HepG2 (cell line): ENCODE data around the gene CDK5RAP1. TPM values are rescaled to one million over a fixed set of nuclear protein-coding genes. Genes with fewer than 3 reads are reported as not detected.

Experiments used
- CCAR2 ChIP-seq: fragments of 200-400 bp; formaldehyde crosslinking; optimal IDR thresholded peaks from 2 replicates; pipeline ENCODE3; 2018; ENCODE audit warnings: low read depth, mild to moderate bottlenecking, low read length, moderate library complexity
- DMAP1 ChIP-seq: IDR thresholded peaks from 2 replicates; pipeline ENCODE4 v1.6.1; 2016
- HDAC2 ChIP-seq: sonication (generic); formaldehyde crosslinking; IDR thresholded peaks from 2 replicates; pipeline ENCODE4 v1.4.0; 2020; ENCODE audit warnings: missing genetic modification reagents
- MBNL3 ChIP-seq: fragments of 250-450 bp; sonication (Bioruptor Pico); conservative IDR thresholded peaks from 2 replicates; pipeline ENCODE4 v1.8.0; 2022; ENCODE audit warnings: mild to moderate bottlenecking, inconsistent platforms
- MZF1 ChIP-seq: sonication (generic); formaldehyde crosslinking; IDR thresholded peaks from 2 replicates; pipeline ENCODE4 v1.8.1; 2023; ENCODE audit warnings: mild to moderate bottlenecking, missing genetic modification reagents, borderline replicate concordance
- NFE2L2 ChIP-seq: fragments of 150-350 bp; IDR thresholded peaks from 2 replicates; pipeline ENCODE4 v1.6.1; 2014; ENCODE audit warnings: low read length
- NR2C2 ChIP-seq: sonication (generic); formaldehyde crosslinking; IDR thresholded peaks from 2 replicates; pipeline ENCODE4 v1.4.0; 2020; ENCODE audit warnings: missing genetic modification reagents, mild to moderate bottlenecking, moderate library complexity, borderline replicate concordance
- SMAD9 ChIP-seq: sonication (generic); formaldehyde crosslinking; IDR thresholded peaks from 2 replicates; pipeline ENCODE4 v1.5.1; 2020; ENCODE audit warnings: mild to moderate bottlenecking, missing genetic modification reagents
- SP1 ChIP-seq, 2 experiments: fragments of 450-650 bp in 1 of 2; sonication (generic) in 1 of 2; formaldehyde crosslinking in 1 of 2; IDR thresholded peaks; 2 replicates each; pipeline versions ENCODE4 v1.4.0 to v1.6.1; 2016 to 2020; ENCODE audit warnings: missing genetic modification reagents in 1 of 2
- TBL1XR1 ChIP-seq: fragments of 150-350 bp; IDR thresholded peaks from 2 replicates; pipeline ENCODE4 v1.6.1; 2014; ENCODE audit warnings: borderline replicate concordance, low read length; ENCODE audit not compliant: partially characterized antibody
- TP53 ChIP-seq: sonication (generic); formaldehyde crosslinking; conservative IDR thresholded peaks from 2 replicates; pipeline ENCODE4 v1.4.0; 2020; ENCODE audit warnings: missing genetic modification reagents
- XRCC5 ChIP-seq: fragments of 200-400 bp; formaldehyde crosslinking; optimal IDR thresholded peaks from 2 replicates; pipeline ENCODE3; 2017; ENCODE audit warnings: mild to moderate bottlenecking, low read length
- ZNF232 ChIP-seq: sonication (generic); formaldehyde crosslinking; IDR thresholded peaks from 2 replicates; pipeline ENCODE4 v1.4.0; 2020; ENCODE audit warnings: missing genetic modification reagents, borderline replicate concordance
- ZNF264 ChIP-seq: sonication (generic); formaldehyde crosslinking; IDR thresholded peaks from 2 replicates; pipeline ENCODE4 v1.4.0; 2020; ENCODE audit warnings: missing genetic modification reagents
- ZNF292 ChIP-seq: sonication (generic); formaldehyde crosslinking; IDR thresholded peaks from 2 replicates; pipeline ENCODE4 v1.8.1; 2022; ENCODE audit warnings: mild to moderate bottlenecking, low read depth, missing genetic modification reagents, borderline replicate concordance
- ZNF550 ChIP-seq: sonication (generic); formaldehyde crosslinking; IDR thresholded peaks from 2 replicates; pipeline ENCODE4 v1.4.0; 2020; ENCODE audit warnings: mild to moderate bottlenecking, missing genetic modification reagents, borderline replicate concordance
- polyA plus RNA-seq, 8 experiments: library from polyadenylated mRNA; depleted of rRNA in 3 of 8; stranded (reverse) in 7 of 8; unstranded in 1 of 8; fragments of >200 nt; fragmentation: Illumina TruSeq in 4 of 8; extraction: Trizol in 4 of 8; gene quantifications; 2 replicates each; pipeline versions ENCODE4 v1.2.1 to v1.2.3, GENCODE V29; 2011 to 2016; ENCODE audit warnings: low read depth in 4 of 8, missing spikeins in 1 of 8, mixed read lengths in 1 of 8; ENCODE audit not compliant: insufficient read depth in 1 of 8
- total RNA-seq, 5 experiments: library from RNA; depleted of rRNA; stranded (reverse); fragments of >200 nt; fragmentation: Illumina TruSeq; extraction: Trizol; gene quantifications; 2 replicates each; pipeline ENCODE4 v1.2.3, GENCODE V29; 2016; ENCODE audit warnings: low read depth in 1 of 5
- TF ChIP-seq, protein P1 (sequence below): sonication (generic); formaldehyde crosslinking; conservative IDR thresholded peaks from 2 replicates; pipeline ENCODE4 v1.4.0; 2020; ENCODE audit warnings: missing genetic modification reagents
- TF ChIP-seq, protein P2 (sequence below): IDR thresholded peaks from 2 replicates; pipeline ENCODE4 v1.6.1; 2018; ENCODE audit warnings: missing genetic modification reagents, mild to moderate bottlenecking, missing compliant biosample characterization
- TF ChIP-seq, protein P3 (sequence below): sonication (generic); formaldehyde crosslinking; IDR thresholded peaks from 2 replicates; pipeline ENCODE4 v1.5.0; 2020; ENCODE audit warnings: missing genetic modification reagents
- TF ChIP-seq, protein P4 (sequence below): sonication (generic); formaldehyde crosslinking; IDR thresholded peaks from 2 replicates; pipeline ENCODE4 v1.5.0; 2020; ENCODE audit warnings: mild to moderate bottlenecking, missing genetic modification reagents, moderate library complexity
- TF ChIP-seq, protein P5 (sequence below): sonication (generic); formaldehyde crosslinking; IDR thresholded peaks from 2 replicates; pipeline ENCODE4 v1.5.0; 2020; ENCODE audit warnings: mild to moderate bottlenecking, missing genetic modification reagents

The CDK5RAP1 gene
- total and polyA plus RNA-seq, 2 of the 13 experiments (the other 11 are each of a cell fraction or from before 2014, with no cell fraction given) = 53.6 to 98.2 TPM

DNA sequence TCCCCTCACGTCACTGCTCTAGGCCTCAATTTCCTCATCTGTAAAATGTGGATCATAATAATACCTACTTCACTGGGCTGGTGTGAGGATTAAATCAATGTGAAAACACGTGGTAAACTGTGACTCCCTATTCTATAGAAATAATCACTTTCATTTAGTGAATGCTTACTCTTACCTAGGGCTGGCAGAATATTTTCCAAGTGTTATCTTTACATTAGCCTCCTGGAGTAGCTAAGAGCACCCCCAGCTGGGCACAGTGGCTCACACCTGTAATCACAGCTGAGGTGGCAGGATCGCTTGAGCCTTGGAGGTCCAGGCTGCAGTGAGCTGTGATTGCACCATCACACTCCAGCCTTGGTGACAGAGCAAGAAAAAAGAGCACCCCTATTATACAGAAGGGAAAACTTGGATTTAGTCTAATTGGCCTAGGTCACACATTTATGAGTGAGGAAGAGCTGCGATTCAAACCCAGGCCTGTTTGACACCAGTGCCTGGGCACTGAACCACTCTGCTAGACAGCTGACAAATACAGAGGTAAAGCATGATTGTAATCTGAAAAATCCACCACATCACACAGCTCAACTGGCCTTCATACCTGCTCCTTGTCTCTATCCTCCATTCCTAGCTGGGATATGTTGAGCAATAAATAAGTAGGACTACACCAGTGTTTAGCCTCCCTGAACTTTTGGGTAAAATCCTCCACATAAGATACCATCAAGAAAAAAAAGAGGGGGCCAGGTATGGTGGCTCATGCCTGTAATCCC, 43.7 kb upstream of the CDK5RAP1 start (continued):
- TF ChIP-seq, protein P1, sequence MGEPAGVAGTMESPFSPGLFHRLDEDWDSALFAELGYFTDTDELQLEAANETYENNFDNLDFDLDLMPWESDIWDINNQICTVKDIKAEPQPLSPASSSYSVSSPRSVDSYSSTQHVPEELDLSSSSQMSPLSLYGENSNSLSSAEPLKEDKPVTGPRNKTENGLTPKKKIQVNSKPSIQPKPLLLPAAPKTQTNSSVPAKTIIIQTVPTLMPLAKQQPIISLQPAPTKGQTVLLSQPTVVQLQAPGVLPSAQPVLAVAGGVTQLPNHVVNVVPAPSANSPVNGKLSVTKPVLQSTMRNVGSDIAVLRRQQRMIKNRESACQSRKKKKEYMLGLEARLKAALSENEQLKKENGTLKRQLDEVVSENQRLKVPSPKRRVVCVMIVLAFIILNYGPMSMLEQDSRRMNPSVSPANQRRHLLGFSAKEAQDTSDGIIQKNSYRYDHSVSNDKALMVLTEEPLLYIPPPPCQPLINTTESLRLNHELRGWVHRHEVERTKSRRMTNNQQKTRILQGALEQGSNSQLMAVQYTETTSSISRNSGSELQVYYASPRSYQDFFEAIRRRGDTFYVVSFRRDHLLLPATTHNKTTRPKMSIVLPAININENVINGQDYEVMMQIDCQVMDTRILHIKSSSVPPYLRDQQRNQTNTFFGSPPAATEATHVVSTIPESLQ (CRISPR knock-in tag) = no peak
- TF ChIP-seq, protein P2, sequence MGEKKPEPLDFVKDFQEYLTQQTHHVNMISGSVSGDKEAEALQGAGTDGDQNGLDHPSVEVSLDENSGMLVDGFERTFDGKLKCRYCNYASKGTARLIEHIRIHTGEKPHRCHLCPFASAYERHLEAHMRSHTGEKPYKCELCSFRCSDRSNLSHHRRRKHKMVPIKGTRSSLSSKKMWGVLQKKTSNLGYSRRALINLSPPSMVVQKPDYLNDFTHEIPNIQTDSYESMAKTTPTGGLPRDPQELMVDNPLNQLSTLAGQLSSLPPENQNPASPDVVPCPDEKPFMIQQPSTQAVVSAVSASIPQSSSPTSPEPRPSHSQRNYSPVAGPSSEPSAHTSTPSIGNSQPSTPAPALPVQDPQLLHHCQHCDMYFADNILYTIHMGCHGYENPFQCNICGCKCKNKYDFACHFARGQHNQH = peak; percentile 56; the same call in 1 of the 2 replicates
- no peak for TF ChIP-seq NFE2L2
- no peak for TF ChIP-seq MZF1 (CRISPR knock-in tag)
- peak; percentile 54 for TF ChIP-seq XRCC5
- TF ChIP-seq SP1 (IDR thresholded peaks at IDR 0.05) = no peak
- no peak for TF ChIP-seq SP1 (CRISPR knock-in tag; IDR thresholded peaks at IDR 0.05)
- TF ChIP-seq, protein P3, sequence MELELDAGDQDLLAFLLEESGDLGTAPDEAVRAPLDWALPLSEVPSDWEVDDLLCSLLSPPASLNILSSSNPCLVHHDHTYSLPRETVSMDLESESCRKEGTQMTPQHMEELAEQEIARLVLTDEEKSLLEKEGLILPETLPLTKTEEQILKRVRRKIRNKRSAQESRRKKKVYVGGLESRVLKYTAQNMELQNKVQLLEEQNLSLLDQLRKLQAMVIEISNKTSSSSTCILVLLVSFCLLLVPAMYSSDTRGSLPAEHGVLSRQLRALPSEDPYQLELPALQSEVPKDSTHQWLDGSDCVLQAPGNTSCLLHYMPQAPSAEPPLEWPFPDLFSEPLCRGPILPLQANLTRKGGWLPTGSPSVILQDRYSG (CRISPR knock-in tag) = no peak
- TF ChIP-seq, protein P4, sequence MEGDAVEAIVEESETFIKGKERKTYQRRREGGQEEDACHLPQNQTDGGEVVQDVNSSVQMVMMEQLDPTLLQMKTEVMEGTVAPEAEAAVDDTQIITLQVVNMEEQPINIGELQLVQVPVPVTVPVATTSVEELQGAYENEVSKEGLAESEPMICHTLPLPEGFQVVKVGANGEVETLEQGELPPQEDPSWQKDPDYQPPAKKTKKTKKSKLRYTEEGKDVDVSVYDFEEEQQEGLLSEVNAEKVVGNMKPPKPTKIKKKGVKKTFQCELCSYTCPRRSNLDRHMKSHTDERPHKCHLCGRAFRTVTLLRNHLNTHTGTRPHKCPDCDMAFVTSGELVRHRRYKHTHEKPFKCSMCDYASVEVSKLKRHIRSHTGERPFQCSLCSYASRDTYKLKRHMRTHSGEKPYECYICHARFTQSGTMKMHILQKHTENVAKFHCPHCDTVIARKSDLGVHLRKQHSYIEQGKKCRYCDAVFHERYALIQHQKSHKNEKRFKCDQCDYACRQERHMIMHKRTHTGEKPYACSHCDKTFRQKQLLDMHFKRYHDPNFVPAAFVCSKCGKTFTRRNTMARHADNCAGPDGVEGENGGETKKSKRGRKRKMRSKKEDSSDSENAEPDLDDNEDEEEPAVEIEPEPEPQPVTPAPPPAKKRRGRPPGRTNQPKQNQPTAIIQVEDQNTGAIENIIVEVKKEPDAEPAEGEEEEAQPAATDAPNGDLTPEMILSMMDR = peak; percentile 86
- TF ChIP-seq, protein P5, sequence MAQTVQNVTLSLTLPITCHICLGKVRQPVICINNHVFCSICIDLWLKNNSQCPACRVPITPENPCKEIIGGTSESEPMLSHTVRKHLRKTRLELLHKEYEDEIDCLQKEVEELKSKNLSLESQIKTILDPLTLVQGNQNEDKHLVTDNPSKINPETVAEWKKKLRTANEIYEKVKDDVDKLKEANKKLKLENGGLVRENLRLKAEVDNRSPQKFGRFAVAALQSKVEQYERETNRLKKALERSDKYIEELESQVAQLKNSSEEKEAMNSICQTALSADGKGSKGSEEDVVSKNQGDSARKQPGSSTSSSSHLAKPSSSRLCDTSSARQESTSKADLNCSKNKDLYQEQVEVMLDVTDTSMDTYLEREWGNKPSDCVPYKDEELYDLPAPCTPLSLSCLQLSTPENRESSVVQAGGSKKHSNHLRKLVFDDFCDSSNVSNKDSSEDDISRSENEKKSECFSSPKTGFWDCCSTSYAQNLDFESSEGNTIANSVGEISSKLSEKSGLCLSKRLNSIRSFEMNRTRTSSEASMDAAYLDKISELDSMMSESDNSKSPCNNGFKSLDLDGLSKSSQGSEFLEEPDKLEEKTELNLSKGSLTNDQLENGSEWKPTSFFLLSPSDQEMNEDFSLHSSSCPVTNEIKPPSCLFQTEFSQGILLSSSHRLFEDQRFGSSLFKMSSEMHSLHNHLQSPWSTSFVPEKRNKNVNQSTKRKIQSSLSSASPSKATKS (CRISPR knock-in tag) = no peak
- TF ChIP-seq ZNF264 (CRISPR knock-in tag) = 0 out of 2 replicates have a peak, but pooled peaks have one; percentile 24
- no peak for TF ChIP-seq SMAD9
- peak; percentile 13; the same call in 1 of the 2 replicates for TF ChIP-seq ZNF292 (CRISPR knock-in tag)
- no peak for TF ChIP-seq NR2C2 (CRISPR knock-in tag)
- TF ChIP-seq CCAR2 = peak; percentile 59
- no peak; the same call in 1 of the 2 replicates for TF ChIP-seq ZNF232
- no peak for TF ChIP-seq TBL1XR1
- no peak for TF ChIP-seq HDAC2 (CRISPR knock-in tag)
- no peak for TF ChIP-seq TP53 (CRISPR knock-in tag)
- TF ChIP-seq MBNL3 (CRISPR knock-in tag) = no peak
- TF ChIP-seq DMAP1 (CRISPR knock-in tag) = no peak
- no peak for TF ChIP-seq ZNF550 (CRISPR knock-in tag)
